Measurements from ENCODE around the gene PRSS22. TPM values are rescaled to one million over a fixed set of nuclear protein-coding genes. Genes with fewer than 3 reads are reported as not detected.

PRSS22 gene
- total and polyA plus RNA-seq, 10 of the 15 experiments (the other 5 are each of a cell fraction or from before 2014, with no cell fraction given), result not detected

DNA sequence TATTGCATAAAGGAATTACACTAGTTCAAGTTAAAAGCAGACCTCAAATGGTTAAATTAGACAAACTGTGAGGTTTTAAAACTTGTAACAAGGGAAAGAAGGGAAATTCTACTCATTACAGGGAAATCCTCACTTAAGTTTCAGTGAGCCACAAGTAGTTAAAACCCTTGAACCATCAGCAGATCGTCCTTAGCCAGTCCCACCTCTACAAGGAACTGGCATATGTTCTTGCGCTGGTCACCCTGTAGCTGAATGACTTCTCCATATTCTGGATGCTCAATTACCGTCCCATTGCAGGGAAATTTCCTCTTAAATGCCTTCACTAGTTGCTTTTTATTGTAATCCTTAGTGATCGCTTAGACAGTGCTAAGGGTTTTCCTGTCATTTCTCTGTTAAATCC, 35.5 kb downstream of the PRSS22 start (continued):
- no peak for TF ChIP-seq POLR2AphosphoS5 (IDR thresholded peaks at IDR 0.05; ENCODE audit: low read length)
- TF ChIP-seq ZNF274 (IDR thresholded peaks at IDR 0.05; ENCODE audit: insufficient read depth, insufficient read length), result no peak

GRCh38 chr16:2822158-2822495, 35.8 kb downstream of the PRSS22 start:
- no TSS peak for BruUV-seq (replicated peaks)
- no peak overlapping the region for H3K27ac ChIP-seq (ENCODE audit: control insufficient read depth, insufficient read depth)
- H3K36me3 ChIP-seq (ENCODE audit: control insufficient read depth in 2 of 2, insufficient read depth in 2 of 2, low read length in 1 of 2), result no peaks in the 10 kb centered on the region
- RAD21 ChIA-PET (ENCODE audit: unreplicated experiment), result no interaction called here
- no peak overlapping the region for H3K9ac ChIP-seq (ENCODE audit: control insufficient read depth, insufficient read depth, low read length)
- H4K20me1 ChIP-seq (ENCODE audit: control insufficient read depth, insufficient read depth), result no peaks in the 10 kb centered on the region
- DNase-seq (ENCODE audit: low read depth, low spot score), result no peak
- in situ Hi-C loops (cut with MboI) (no loop called here), intact Hi-C loops (cut with micrococcal nuclease; ENCODE audit: unreplicated experiment) (no loop called here)
- no peaks in the 10 kb centered on the region for H3K4me1 ChIP-seq (ENCODE audit: control insufficient read depth, insufficient read depth, low read length)
- TF ChIP-seq, protein P1, sequence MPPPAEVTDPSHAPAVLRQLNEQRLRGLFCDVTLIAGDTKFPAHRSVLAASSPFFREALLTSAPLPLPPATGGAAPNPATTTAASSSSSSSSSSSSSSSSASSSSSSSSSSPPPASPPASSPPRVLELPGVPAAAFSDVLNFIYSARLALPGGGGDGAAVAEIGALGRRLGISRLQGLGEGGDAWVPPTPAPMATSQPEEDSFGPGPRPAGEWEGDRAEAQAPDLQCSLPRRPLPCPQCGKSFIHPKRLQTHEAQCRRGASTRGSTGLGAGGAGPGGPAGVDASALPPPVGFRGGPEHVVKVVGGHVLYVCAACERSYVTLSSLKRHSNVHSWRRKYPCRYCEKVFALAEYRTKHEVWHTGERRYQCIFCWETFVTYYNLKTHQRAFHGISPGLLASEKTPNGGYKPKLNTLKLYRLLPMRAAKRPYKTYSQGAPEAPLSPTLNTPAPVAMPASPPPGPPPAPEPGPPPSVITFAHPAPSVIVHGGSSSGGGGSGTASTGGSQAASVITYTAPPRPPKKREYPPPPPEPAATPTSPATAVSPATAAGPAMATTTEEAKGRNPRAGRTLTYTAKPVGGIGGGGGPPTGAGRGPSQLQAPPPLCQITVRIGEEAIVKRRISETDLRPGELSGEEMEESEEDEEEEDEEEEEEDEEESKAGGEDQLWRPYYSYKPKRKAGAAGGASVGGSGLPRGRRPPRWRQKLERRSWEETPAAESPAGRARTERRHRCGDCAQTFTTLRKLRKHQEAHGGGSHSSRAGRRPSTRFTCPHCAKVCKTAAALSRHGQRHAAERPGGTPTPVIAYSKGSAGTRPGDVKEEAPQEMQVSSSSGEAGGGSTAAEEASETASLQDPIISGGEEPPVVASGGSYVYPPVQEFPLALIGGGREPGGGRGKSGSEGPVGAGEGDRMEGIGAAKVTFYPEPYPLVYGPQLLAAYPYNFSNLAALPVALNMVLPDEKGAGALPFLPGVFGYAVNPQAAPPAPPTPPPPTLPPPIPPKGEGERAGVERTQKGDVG (CRISPR knock-in tag; IDR thresholded peaks at IDR 0.05), result no peak
- TF ChIP-seq JUND (IDR thresholded peaks at IDR 0.05; ENCODE audit: low read depth, low read length) (no peak), ATF3 (IDR thresholded peaks at IDR 0.05; ENCODE audit: borderline replicate concordance, extremely low read depth, low read depth, low read length) (no peak), CHD1 (IDR thresholded peaks at IDR 0.05; ENCODE audit: low read depth, low read length) (no peak), RELA (IDR thresholded peaks at IDR 0.05; ENCODE audit: borderline replicate concordance, partially characterized antibody) (no peak), ZNF217 (IDR thresholded peaks at IDR 0.05) (no peak), IRF4 (IDR thresholded peaks at IDR 0.05; ENCODE audit: low read depth, low read length) (no peak), BMI1 (IDR thresholded peaks at IDR 0.05; ENCODE audit: borderline replicate concordance) (no peak)
- H2AFZ ChIP-seq (ENCODE audit: control insufficient read depth, low read depth, low read length), result no peak overlapping the region
- no peak for FAIRE-seq
- no peaks in the 10 kb centered on the region for H3K9me3 ChIP-seq (replicated peaks; ENCODE audit: control insufficient read depth, insufficient read depth, low read length)
- WGBS (ENCODE audit: insufficient coverage, insufficient replicate concordance, low lambda C conversion rate, missing lambda C conversion rate), result 42% methylated on average over 8 of the region's 8 CpGs
- ATAC-seq, result no peak
- POLR2A ChIA-PET, result no interaction called here
- H3K79me2 ChIP-seq (ENCODE audit: control insufficient read depth, insufficient read depth, low read length), result peaks cover 5% of the 10 kb centered on the region
- no peak overlapping the region for H3K4me3 ChIP-seq
- H3K27me3 ChIP-seq (replicated peaks in 1 of 2; ENCODE audit: control insufficient read depth in 2 of 2, insufficient read depth in 2 of 2, low read length in 1 of 2), result peaks cover 0 to 1% of the 10 kb centered on the region in 2 experiments; a peak in 1 of 4 replicates
- SMC1A ChIA-PET (ENCODE audit: uncharacterized antibody, unreplicated experiment), result no interaction called here
- H3K4me2 ChIP-seq (ENCODE audit: control insufficient read depth, insufficient read depth), result no peak overlapping the region
- CTCF ChIA-PET, result interaction anchor here (1.2 kb wide), 1 partner anchor 16 kb away, joined by 7 read pairs; no protein-coding TSS in a partner anchor

Data from GM12878 (cell line).